ENCODE results near the gene MIEF2. TPM values are rescaled to one million over a fixed set of nuclear protein-coding genes. Genes with fewer than 3 reads are reported as not detected.

MIEF2 gene
- polyA plus RNA-seq, 2 of the 4 experiments (the other 2 are of a cell fraction) = 3.7 to 8.5 TPM

GRCh38 chr17:18254888-18255649 lies 5.4 kb upstream of the MIEF2 start:
- FAIRE-seq (no peak), DNase-seq (ENCODE audit: low read depth in 1 of 2, low spot score in 1 of 2) (no peak), ATAC-seq (no peak)
- POLR2A ChIA-PET = interaction anchor here (1.2 kb wide), 1 partner anchor 72 kb away, joined by 3 read pairs; the partner anchor contains the start of gene ALKBH5
- 93% methylated on average over 8 of the region's 8 CpGs for WGBS (ENCODE audit: missing lambda C conversion rate)
- H3K4me2 ChIP-seq = no peak overlapping the region
- H3K9me3 ChIP-seq = no peaks in the 10 kb centered on the region
- TF ChIP-seq ESRRA (IDR thresholded peaks at IDR 0.05; ENCODE audit: borderline replicate concordance, low read length) = no peak
- no peak for TF ChIP-seq SMC3 (IDR thresholded peaks at IDR 0.05)
- no peak for TF ChIP-seq PHF8 (IDR thresholded peaks at IDR 0.05; ENCODE audit: borderline replicate concordance, low read depth)
- no peak for TF ChIP-seq TP53 (CRISPR knock-in tag; IDR thresholded peaks at IDR 0.05)
- TF ChIP-seq KDM1A (IDR thresholded peaks at IDR 0.05; ENCODE audit: low read depth) = peak; percentile 80
- no peak for TF ChIP-seq CBX8 (IDR thresholded peaks at IDR 0.05)
- TF ChIP-seq BHLHE40 (IDR thresholded peaks at IDR 0.05; ENCODE audit: low read depth, low read length) = no peak
- CTCF ChIA-PET = interaction anchor here (0.6 to 2.9 kb wide), 8 partner anchors 7 to 114 kb away, joined by 3 to 34 read pairs (median 3); no protein-coding TSS in a partner anchor
- peaks cover 22% of the 10 kb centered on the region for H3K4me1 ChIP-seq
- no peak overlapping the region for H3K4me3 ChIP-seq
- H3K27ac ChIP-seq = no peak overlapping the region

- 91% methylated on average over 11 of the region's 11 CpGs for WGBS (ENCODE audit: missing lambda C conversion rate)
- H3K4me3 ChIP-seq = no peak overlapping the region
Measured at GRCh38 chr17:18256351-18256750, 4.1 kb upstream of the MIEF2 start.

DNA sequence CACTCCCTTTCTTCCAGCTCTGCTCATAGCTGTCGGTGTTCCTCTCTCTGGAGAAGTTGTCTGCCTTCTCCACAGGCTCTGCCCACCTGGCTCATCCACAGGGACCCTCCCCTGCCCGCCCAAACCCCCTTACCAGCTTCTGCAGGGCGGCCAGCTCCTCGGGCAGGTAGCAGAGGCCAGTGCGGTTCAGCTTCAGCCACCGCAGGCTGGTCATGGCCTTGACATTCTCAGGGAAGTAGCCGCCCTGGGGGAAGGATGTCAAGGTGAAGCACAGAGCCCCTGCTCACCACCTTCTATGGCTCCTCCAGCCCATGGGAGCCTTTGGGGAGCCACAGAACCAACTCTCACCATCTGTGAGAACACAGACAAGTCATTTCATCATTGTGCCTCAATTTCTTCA lies 3.7 kb upstream of the MIEF2 start:
- peaks cover 29% of the 10 kb centered on the region for H3K4me1 ChIP-seq
- DNase-seq (ENCODE audit: low read depth in 1 of 2, low spot score in 1 of 2) (no peak), ATAC-seq (no peak), FAIRE-seq (no peak)
- peak overlapping the region; percentile 66; the same call in 2 of the 3 replicates for H3K4me3 ChIP-seq
- H3K4me2 ChIP-seq = peak overlapping the region; percentile 94
- no peaks in the 10 kb centered on the region for H3K9me3 ChIP-seq
- 83% methylated on average over 1 of the region's 7 CpGs for WGBS (ENCODE audit: missing lambda C conversion rate)
- POLR2A ChIA-PET = no interaction called here
- no peak for TF ChIP-seq CEBPB (IDR thresholded peaks at IDR 0.05)
- no peak for TF ChIP-seq RCOR1 (IDR thresholded peaks at IDR 0.05; ENCODE audit: low read depth, low read length)
- no peak for TF ChIP-seq HEYL (CRISPR knock-in tag; IDR thresholded peaks at IDR 0.05)
- no peak for TF ChIP-seq TP53 (CRISPR knock-in tag; IDR thresholded peaks at IDR 0.05)
- TF ChIP-seq, protein P1, sequence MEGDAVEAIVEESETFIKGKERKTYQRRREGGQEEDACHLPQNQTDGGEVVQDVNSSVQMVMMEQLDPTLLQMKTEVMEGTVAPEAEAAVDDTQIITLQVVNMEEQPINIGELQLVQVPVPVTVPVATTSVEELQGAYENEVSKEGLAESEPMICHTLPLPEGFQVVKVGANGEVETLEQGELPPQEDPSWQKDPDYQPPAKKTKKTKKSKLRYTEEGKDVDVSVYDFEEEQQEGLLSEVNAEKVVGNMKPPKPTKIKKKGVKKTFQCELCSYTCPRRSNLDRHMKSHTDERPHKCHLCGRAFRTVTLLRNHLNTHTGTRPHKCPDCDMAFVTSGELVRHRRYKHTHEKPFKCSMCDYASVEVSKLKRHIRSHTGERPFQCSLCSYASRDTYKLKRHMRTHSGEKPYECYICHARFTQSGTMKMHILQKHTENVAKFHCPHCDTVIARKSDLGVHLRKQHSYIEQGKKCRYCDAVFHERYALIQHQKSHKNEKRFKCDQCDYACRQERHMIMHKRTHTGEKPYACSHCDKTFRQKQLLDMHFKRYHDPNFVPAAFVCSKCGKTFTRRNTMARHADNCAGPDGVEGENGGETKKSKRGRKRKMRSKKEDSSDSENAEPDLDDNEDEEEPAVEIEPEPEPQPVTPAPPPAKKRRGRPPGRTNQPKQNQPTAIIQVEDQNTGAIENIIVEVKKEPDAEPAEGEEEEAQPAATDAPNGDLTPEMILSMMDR (IDR thresholded peaks at IDR 0.05) = no peak
- TF ChIP-seq KDM1A (IDR thresholded peaks at IDR 0.05; ENCODE audit: low read depth) = no peak
- TF ChIP-seq FOSL2 (IDR thresholded peaks at IDR 0.05) = no peak
- no peak for TF ChIP-seq FOSL2 (CRISPR knock-in tag; IDR thresholded peaks at IDR 0.05)
- CTCF ChIA-PET = interaction anchor here (1.7 to 2.9 kb wide), 3 partner anchors 9 to 21 kb away, joined by 3 to 34 read pairs (median 5); no protein-coding TSS in a partner anchor
- peak overlapping the region in 1 of 2 experiments; percentile 97; a peak in 3 of 6 replicates for H3K27ac ChIP-seq

More at GRCh38 chr17:18256351-18256750, 4.1 kb upstream of the MIEF2 start:
- ATAC-seq = no peak
- ChIA-PET CTCF (interaction anchor here (1.9 to 2.9 kb wide), 2 partner anchors 8 to 20 kb away, joined by 5 to 34 read pairs; no protein-coding TSS in a partner anchor), POLR2A (no interaction called here)
- TF ChIP-seq GATA3 (IDR thresholded peaks at IDR 0.05; ENCODE audit: borderline replicate concordance) = no peak
- TF ChIP-seq, protein P2, sequence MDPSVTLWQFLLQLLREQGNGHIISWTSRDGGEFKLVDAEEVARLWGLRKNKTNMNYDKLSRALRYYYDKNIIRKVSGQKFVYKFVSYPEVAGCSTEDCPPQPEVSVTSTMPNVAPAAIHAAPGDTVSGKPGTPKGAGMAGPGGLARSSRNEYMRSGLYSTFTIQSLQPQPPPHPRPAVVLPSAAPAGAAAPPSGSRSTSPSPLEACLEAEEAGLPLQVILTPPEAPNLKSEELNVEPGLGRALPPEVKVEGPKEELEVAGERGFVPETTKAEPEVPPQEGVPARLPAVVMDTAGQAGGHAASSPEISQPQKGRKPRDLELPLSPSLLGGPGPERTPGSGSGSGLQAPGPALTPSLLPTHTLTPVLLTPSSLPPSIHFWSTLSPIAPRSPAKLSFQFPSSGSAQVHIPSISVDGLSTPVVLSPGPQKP (IDR thresholded peaks at IDR 0.05; ENCODE audit: low read depth, low read length) = no peak
- no peak for TF ChIP-seq CEBPB (IDR thresholded peaks at IDR 0.05)
- no peak for TF ChIP-seq PHF8 (IDR thresholded peaks at IDR 0.05; ENCODE audit: borderline replicate concordance, low read depth)
- no peak for TF ChIP-seq RFX5 (IDR thresholded peaks at IDR 0.05)
- TF ChIP-seq POLR2AphosphoS2 (conservative IDR thresholded peaks at IDR 0.05; ENCODE audit: low read length) = no peak
- TF ChIP-seq TFCP2L1 (CRISPR knock-in tag; IDR thresholded peaks at IDR 0.05) = no peak
- TF ChIP-seq PBX3 (IDR thresholded peaks at IDR 0.05) = no peak
- H3K27ac ChIP-seq = peak overlapping the region in 1 of 2 experiments; percentile 97; a peak in 1 of 6 replicates
- peak overlapping the region; percentile 94; the same call in 2 of the 3 replicates for H3K4me2 ChIP-seq
- no peak for FAIRE-seq
- no peak for DNase-seq (ENCODE audit: low read depth in 1 of 2, low spot score in 1 of 2)
- no peaks in the 10 kb centered on the region for H3K9me3 ChIP-seq
- peaks cover 25% of the 10 kb centered on the region for H3K4me1 ChIP-seq

All from A549 (cell line).